ENCODE data around the gene DDX20.

- TF ChIP-seq CTCF (IDR thresholded peaks at IDR 0.05) (no peak), RCOR1 (IDR thresholded peaks at IDR 0.05; ENCODE audit: low read length) (no peak), YY1 (IDR thresholded peaks at IDR 0.05; ENCODE audit: low read depth) (no peak), NFIC (IDR thresholded peaks at IDR 0.05; ENCODE audit: borderline replicate concordance) (no peak), POLR2AphosphoS5 (IDR thresholded peaks at IDR 0.05; ENCODE audit: low read depth, low read length) (no peak), NRF1 (IDR thresholded peaks at IDR 0.05; ENCODE audit: low read depth, low read length) (no peak), RFX5 (IDR thresholded peaks at IDR 0.05; ENCODE audit: low read length) (no peak)
Measured at GRCh38 chr1:111756124-111756513, 418 bp downstream of the DDX20 start.

Measured in SK-N-SH (cell line).